Naive thymus-derived CD8-positive, alpha-beta T cell (primary cell): Measurements from ENCODE around the gene GOLGB1. TPM values are rescaled to one million over a fixed set of nuclear protein-coding genes. Genes with fewer than 3 reads are reported as not detected.

Source experiments
- ATAC-seq, 2 donors: fragments of 150-1000 bp; cut with Tn5 transposase in 1 of 2; sonication (Bioruptor Pico), chemical (Tn5 transposase) in 1 of 2; 1 replicate in 1 of 2; 2 replicates in 1 of 2; pipeline ENCODE4 v1.10.0; 2021; ENCODE audit warnings: mild to moderate bottlenecking in 2 of 2, moderate library complexity in 2 of 2
- POLR2A ChIA-PET: fragments of 350-600 bp; sonication (Branson Sonifier 250); formaldehyde crosslinking; loops from one replicate; lab custom pipeline; 2021; ENCODE audit warnings: antibody characterized with exemption; lab: Charles Lee
- DNase-seq, 10 donors: peaks; one replicate each; pipeline versions ENCODE4 v3.0.0 to v3.0.0-alpha.2; 2020 to 2022
- H3K27ac Mint-ChIP-seq, 10 donors: one replicate each; pipeline ENCODE4 v1.8.0; 2020 to 2022; ENCODE audit warnings: mild to moderate bottlenecking in 10 of 10, mixed read lengths in 10 of 10, moderate library complexity in 4 of 10, inconsistent platforms in 1 of 10
- H3K27me3 Mint-ChIP-seq, 5 donors: one replicate each; pipeline ENCODE4 v1.8.0; 2021 to 2022; ENCODE audit warnings: mixed read lengths in 5 of 5
- H3K36me3 Mint-ChIP-seq, 3 donors: one replicate each; pipeline ENCODE4 v1.8.0; 2020 to 2022; ENCODE audit warnings: mixed read lengths in 3 of 3, mild to moderate bottlenecking in 2 of 3, inconsistent platforms in 1 of 3
- H3K4me1 Mint-ChIP-seq, 4 donors: one replicate each; pipeline ENCODE4 v1.8.0; 2021 to 2022; ENCODE audit warnings: mixed read lengths in 4 of 4
- H3K4me3 Mint-ChIP-seq, 10 donors: one replicate each; pipeline ENCODE4 v1.8.0; 2020 to 2022; ENCODE audit warnings: mild to moderate bottlenecking in 10 of 10, mixed read lengths in 10 of 10, moderate library complexity in 6 of 10, inconsistent platforms in 1 of 10
- H3K9me3 Mint-ChIP-seq, 9 donors: one replicate each; pipeline ENCODE4 v1.8.0; 2020 to 2022; ENCODE audit warnings: mixed read lengths in 9 of 9, mild to moderate bottlenecking in 3 of 9, inconsistent platforms in 1 of 9, moderate library complexity in 1 of 9
- polyA plus RNA-seq, 3 donors: library from polyadenylated mRNA; unstranded; fragments of 300-500 nt; fragmentation: Illumina TruSeq; gene quantifications; one replicate each; pipeline ENCODE4 v1.2.3, GENCODE V29; 2021
- total RNA-seq, 8 experiments: library from RNA in 2 of 8; stranded (reverse) in 2 of 8; gene quantifications; one replicate each; pipeline ENCODE4 v1.2.3 and lab custom pipeline; 2021 to 2026

The GOLGB1 gene
- total and polyA plus RNA-seq, 5 experiments from 2014 or later = 1.7 to 38.4 (median 8.2) TPM

DNA sequence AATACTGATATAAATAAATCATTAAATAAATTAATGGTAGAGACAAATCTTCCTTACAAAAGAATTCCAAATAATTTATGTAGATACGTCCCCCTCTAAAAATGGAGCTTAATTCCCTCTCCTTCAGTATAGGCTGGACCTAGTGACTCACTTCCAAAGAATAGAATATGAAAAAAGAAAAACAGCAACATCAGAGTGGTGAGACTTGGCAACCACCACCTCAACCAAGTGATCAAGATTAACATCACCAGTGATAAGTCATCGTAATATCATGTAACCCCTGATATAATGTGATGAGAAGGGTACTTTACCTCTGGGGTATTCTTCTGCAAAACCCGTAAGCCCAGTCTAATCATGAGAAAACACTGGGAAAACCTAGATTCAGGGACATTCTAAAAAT, 13.4 kb downstream of the GOLGB1 start:
- H3K4me3 Mint-ChIP-seq = no peak overlapping the region
- POLR2A ChIA-PET = no interaction called here
- H3K36me3 Mint-ChIP-seq = peaks cover 0 to 32% (median 8%) of the 10 kb centered on the region in 3 donors
- DNase-seq (no peak), ATAC-seq (no peak)
- no peak overlapping the region for H3K27ac Mint-ChIP-seq
- no peaks in the 10 kb centered on the region for H3K27me3 Mint-ChIP-seq
- no peaks in the 10 kb centered on the region for H3K9me3 Mint-ChIP-seq
- H3K4me1 Mint-ChIP-seq = peaks cover 24 to 50% (median 45%) of the 10 kb centered on the region in 4 donors

GRCh38 chr3:121735047-121735696, 14.4 kb downstream of the GOLGB1 start:
- POLR2A ChIA-PET = no interaction called here
- Mint-ChIP-seq H3K27ac (no peak overlapping the region), H3K4me3 (no peak overlapping the region), H3K36me3 (peaks cover 0 to 36% (median 8%) of the 10 kb centered on the region in 3 donors), H3K27me3 (no peaks in the 10 kb centered on the region), H3K9me3 (no peaks in the 10 kb centered on the region), H3K4me1 (peaks cover 24 to 49% (median 42%) of the 10 kb centered on the region in 4 donors)
- ATAC-seq (no peak), DNase-seq (no peak)

- no peaks in the 10 kb centered on the region for H3K9me3 Mint-ChIP-seq
- POLR2A ChIA-PET = no interaction called here
- H3K27me3 Mint-ChIP-seq = no peaks in the 10 kb centered on the region
- H3K36me3 Mint-ChIP-seq = peaks cover 0 to 52% (median 22%) of the 10 kb centered on the region in 3 donors
- ATAC-seq (no peak), DNase-seq (no peak)
- peak overlapping the region in 1 of 10 donors; percentile 47 for H3K27ac Mint-ChIP-seq
- no peak overlapping the region for H3K4me3 Mint-ChIP-seq
- peaks cover 8 to 24% (median 20%) of the 10 kb centered on the region in 4 donors for H3K4me1 Mint-ChIP-seq
Observed at GRCh38 chr3:121730940-121731687, 18.4 kb downstream of the GOLGB1 start.

DNA sequence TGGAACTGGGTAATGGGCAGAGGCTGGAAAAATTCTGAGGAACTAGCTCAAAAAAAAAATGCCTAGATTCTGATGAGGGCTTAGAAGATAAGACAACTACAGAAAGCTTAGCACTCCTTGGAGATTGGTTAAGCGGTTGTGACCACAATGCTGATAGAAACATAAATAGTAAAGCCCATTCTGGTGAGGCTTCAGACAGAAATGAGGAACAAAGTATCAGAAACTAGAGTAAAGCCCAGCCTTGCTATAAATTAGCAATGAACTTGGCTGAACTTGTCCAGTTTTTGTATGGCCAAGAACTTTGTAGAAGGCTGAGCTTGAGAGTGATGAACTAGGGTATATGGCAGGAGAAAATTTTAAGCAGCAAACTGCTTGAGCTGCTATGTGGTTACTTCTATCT, 25.4 kb downstream of the GOLGB1 start:
- ATAC-seq = no peak
- no peak overlapping the region for H3K27ac Mint-ChIP-seq

DNA sequence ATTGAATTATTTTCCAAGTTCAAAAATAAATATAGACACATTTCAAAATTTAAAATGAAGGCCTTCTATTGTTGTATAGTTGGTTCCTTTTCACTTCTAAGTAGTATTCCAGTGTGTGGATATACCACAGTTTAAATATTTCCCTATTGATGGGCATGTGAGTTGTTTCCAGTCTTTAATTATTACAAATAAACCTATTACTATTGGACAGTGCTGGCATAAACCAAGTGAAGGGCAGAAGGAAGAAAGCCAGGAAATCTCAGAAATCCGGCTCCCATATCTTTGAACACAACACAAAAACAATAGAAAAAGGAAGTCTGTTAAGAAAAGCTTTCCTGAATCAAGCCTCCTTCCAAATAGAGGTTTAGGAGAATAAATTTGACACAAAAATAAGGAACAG, 26.1 kb downstream of the GOLGB1 start:
- peaks cover 2 to 7% (median 4%) of the 10 kb centered on the region in 4 donors for H3K4me1 Mint-ChIP-seq
- H3K36me3 Mint-ChIP-seq = peaks cover 29 to 79% (median 49%) of the 10 kb centered on the region in 3 donors
- H3K4me3 Mint-ChIP-seq = no peak overlapping the region
- ATAC-seq = no peak
- H3K27me3 Mint-ChIP-seq = no peaks in the 10 kb centered on the region
- peaks cover 0 to 6% (median 0%) of the 10 kb centered on the region in 9 donors for H3K9me3 Mint-ChIP-seq
- no peak for DNase-seq
- POLR2A ChIA-PET = no interaction called here
- no peak overlapping the region for H3K27ac Mint-ChIP-seq

More for the DNA sequence above, 25.4 kb downstream of the GOLGB1 start:
- DNase-seq = no peak
- Mint-ChIP-seq H3K9me3 (peaks cover 0 to 6% (median 0%) of the 10 kb centered on the region in 9 donors), H3K4me3 (no peak overlapping the region), H3K4me1 (peaks cover 0 to 5% (median 1%) of the 10 kb centered on the region in 4 donors), H3K36me3 (peaks cover 27 to 83% (median 55%) of the 10 kb centered on the region in 3 donors), H3K27me3 (no peaks in the 10 kb centered on the region)
- POLR2A ChIA-PET = no interaction called here

- DNase-seq (no peak), ATAC-seq (no peak)
- Mint-ChIP-seq H3K27me3 (no peaks in the 10 kb centered on the region), H3K4me1 (peaks cover 11 to 15% (median 13%) of the 10 kb centered on the region in 4 donors), H3K36me3 (peaks cover 32 to 79% (median 49%) of the 10 kb centered on the region in 3 donors), H3K4me3 (no peak overlapping the region), H3K9me3 (peaks cover 0 to 6% (median 0%) of the 10 kb centered on the region in 9 donors), H3K27ac (no peak overlapping the region)
- POLR2A ChIA-PET = no interaction called here
Observed at GRCh38 chr3:121722411-121722810, 27.1 kb downstream of the GOLGB1 start.

DNA sequence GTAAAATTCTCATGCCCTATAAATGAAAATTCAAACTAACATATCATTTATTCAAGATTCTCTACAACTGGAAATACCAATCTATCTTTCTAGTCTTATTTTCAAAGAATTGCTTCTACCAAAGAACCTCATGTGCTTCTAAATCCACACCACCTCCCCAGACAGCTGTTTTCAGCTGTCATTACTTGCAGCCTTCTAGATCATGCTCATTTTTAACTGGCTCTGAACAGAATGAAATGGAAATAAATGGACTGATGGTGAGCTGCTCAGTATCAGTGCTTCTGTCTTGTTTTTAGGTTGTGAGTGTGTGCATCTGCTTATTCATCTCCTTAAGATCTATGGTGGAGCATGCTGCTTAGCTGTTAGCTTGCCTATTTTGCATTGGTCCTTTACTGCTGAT, 29.4 kb downstream of the GOLGB1 start:
- peak overlapping the region in 4 of 10 donors; percentile 27 to 68 (median 36) for H3K27ac Mint-ChIP-seq
- H3K4me3 Mint-ChIP-seq = no peak overlapping the region
- peaks cover 11 to 20% (median 19%) of the 10 kb centered on the region in 4 donors for H3K4me1 Mint-ChIP-seq
- POLR2A ChIA-PET = interaction anchor here (0.5 kb wide), 1 partner anchor 173 kb away, joined by 5 read pairs; no protein-coding TSS in a partner anchor
- ATAC-seq (no peak), DNase-seq (no peak)
- H3K36me3 Mint-ChIP-seq = peaks cover 35 to 82% (median 52%) of the 10 kb centered on the region in 3 donors
- peaks cover 0 to 6% (median 0%) of the 10 kb centered on the region in 9 donors for H3K9me3 Mint-ChIP-seq
- H3K27me3 Mint-ChIP-seq = no peaks in the 10 kb centered on the region

GRCh38 chr3:121719423-121719822, 30.1 kb downstream of the GOLGB1 start:
- H3K27me3 Mint-ChIP-seq = no peaks in the 10 kb centered on the region
- no peak for ATAC-seq
- POLR2A ChIA-PET = interaction anchor here (0.5 kb wide), 1 partner anchor 173 kb away, joined by 5 read pairs; no protein-coding TSS in a partner anchor
- peaks cover 0 to 6% (median 0%) of the 10 kb centered on the region in 9 donors for H3K9me3 Mint-ChIP-seq
- no peak for DNase-seq
- peak overlapping the region in 5 of 10 donors; percentile 1 to 71 (median 9) for H3K27ac Mint-ChIP-seq
- peaks cover 11 to 20% (median 19%) of the 10 kb centered on the region in 4 donors for H3K4me1 Mint-ChIP-seq
- H3K36me3 Mint-ChIP-seq = peaks cover 34 to 85% (median 50%) of the 10 kb centered on the region in 3 donors
- no peak overlapping the region for H3K4me3 Mint-ChIP-seq

DNA sequence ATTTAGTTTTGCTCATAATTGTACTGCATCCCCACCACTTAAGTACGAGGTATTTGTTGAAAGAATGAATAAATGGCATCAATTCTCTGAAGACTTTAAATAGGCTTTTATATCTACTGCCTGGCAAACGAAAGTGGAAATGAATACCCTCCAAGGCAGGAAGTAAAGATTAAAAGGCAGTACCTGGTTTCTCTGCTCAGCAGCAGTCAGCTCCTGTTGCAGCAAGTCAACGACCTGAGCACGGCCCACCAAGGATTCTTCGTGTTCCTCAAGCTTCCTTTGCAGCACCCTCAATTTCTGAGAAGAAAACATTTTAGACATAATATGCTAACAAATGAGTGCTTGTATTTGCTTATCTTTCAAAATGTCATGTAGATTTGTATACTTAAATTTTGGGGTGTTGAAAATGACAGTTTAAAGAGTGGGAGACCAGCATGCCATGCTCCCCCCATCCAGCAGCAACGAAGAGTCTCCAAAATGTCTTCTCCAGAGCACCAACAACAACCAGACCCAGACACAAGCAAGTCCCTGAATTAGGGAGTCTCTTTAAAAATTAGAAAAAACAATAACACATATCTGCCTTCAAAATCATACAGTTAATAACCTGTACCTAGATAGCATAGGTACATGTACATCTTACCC, 31.2 kb downstream of the GOLGB1 start:
- peak; percentile 0 to 69 (median 30) for DNase-seq
- POLR2A ChIA-PET = interaction anchor here (1.0 kb wide), 1 partner anchor 31 kb away, joined by 4 read pairs; the partner anchor contains the start of gene GOLGB1
- Mint-ChIP-seq H3K4me3 (peak overlapping the region; percentile 38 to 76 (median 59)), H3K27me3 (no peaks in the 10 kb centered on the region), H3K9me3 (peaks cover 0 to under 1% (median 0%) of the 10 kb centered on the region in 9 donors), H3K36me3 (peaks cover 28 to 83% (median 43%) of the 10 kb centered on the region in 3 donors), H3K4me1 (peaks cover 8 to 20% (median 18%) of the 10 kb centered on the region in 4 donors), H3K27ac (peak overlapping the region; percentile 85 to 97 (median 92))
- ATAC-seq = peak; percentile 97 to 99

- POLR2A ChIA-PET = interaction anchor here (0.7 kb wide), 1 partner anchor 26 kb away, joined by 3 read pairs; no protein-coding TSS in a partner anchor
- no peak for DNase-seq
- Mint-ChIP-seq H3K4me1 (peaks cover 4 to 7% (median 5%) of the 10 kb centered on the region in 4 donors), H3K9me3 (no peaks in the 10 kb centered on the region), H3K27ac (peak overlapping the region in 1 of 10 donors; percentile 24), H3K4me3 (no peak overlapping the region), H3K36me3 (peaks cover 13 to 75% (median 24%) of the 10 kb centered on the region in 3 donors), H3K27me3 (no peaks in the 10 kb centered on the region)
- ATAC-seq = no peak
Observed at GRCh38 chr3:121710347-121710746, 39.2 kb downstream of the GOLGB1 start.

DNA sequence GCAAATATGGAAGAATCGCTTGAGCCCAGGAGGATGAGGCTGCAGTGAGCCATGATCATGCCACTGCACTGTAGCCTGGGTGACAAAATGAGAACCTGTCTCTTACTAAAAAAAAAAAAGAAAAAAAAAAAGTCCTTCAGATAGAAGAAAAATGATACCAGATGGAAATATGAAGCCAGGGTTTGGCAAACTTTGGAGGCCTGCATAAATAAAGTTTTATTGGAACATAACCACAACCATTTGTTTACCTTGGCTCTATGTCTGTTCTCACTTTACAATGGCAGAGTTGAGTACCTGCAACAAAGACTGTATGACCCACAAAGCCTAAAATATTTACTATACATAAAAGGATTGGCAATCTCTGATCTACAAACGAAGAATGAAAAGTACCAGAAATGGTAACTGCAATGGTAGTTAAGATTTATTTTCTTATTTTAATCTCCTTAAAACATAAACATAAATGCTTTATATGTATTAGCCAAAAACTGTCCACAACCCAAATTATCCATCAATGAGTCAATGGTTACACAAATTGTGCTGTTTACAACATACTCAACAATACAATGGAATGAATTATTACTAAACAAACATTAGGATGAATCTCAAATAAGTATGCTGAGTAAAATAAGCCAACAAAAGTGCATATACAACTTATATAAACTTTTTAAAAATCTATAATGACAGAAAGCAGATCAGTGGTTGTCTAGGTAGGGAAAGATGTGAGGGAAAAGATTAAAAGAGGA, 41.8 kb downstream of the GOLGB1 start:
- Mint-ChIP-seq H3K36me3 (peaks cover 8 to 69% (median 32%) of the 10 kb centered on the region in 3 donors), H3K9me3 (no peaks in the 10 kb centered on the region), H3K4me1 (peaks cover 5 to 7% (median 6%) of the 10 kb centered on the region in 4 donors), H3K27me3 (no peaks in the 10 kb centered on the region), H3K4me3 (no peak overlapping the region), H3K27ac (peak overlapping the region in 2 of 10 donors; percentile 55 to 79)
- no peak for ATAC-seq
- no peak for DNase-seq
- POLR2A ChIA-PET = no interaction called here

DNA sequence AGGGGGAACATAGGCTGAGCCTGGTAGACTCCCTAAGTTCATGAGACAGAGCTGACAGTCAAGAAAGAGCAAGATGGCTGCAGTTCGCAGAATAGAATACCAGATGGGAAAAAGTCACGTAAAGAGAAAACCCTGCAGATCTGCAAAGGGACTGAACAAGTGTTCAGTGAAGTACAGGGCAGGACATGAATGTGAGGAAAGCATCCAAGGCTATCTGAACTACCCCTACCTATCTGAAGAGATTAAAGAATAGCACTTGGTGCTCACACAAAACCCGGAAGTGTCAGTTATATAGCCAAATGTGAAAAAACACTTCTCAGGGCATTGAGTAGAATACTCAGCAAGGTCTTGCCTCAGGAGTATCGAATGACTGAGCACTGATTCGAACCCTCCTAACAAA, 44.0 kb downstream of the GOLGB1 start:
- peaks cover 14 to 78% (median 44%) of the 10 kb centered on the region in 3 donors for H3K36me3 Mint-ChIP-seq
- POLR2A ChIA-PET = no interaction called here
- H3K4me1 Mint-ChIP-seq = peaks cover 3 to 8% (median 6%) of the 10 kb centered on the region in 4 donors
- ATAC-seq (no peak), DNase-seq (no peak)
- H3K27me3 Mint-ChIP-seq = no peaks in the 10 kb centered on the region
- H3K9me3 Mint-ChIP-seq = no peaks in the 10 kb centered on the region
- no peak overlapping the region for H3K27ac Mint-ChIP-seq
- no peak overlapping the region for H3K4me3 Mint-ChIP-seq
